Neutrophil (primary cell): ENCODE measurements around the gene KRT84.

Experiments used
- H3K27ac ChIP-seq: fragments of 200-600 bp; sonication (generic); 2 replicates; pipeline ENCODE4 v1.5.1; 2016; ENCODE audit warnings: mild to moderate bottlenecking, moderate library complexity
- H3K27me3 ChIP-seq: fragments of 200-600 bp; sonication (generic); 2 replicates; pipeline ENCODE4 v1.6.0; 2016; ENCODE audit warnings: mild to moderate bottlenecking
- H3K36me3 ChIP-seq: fragments of 200-600 bp; sonication (generic); 2 replicates; pipeline ENCODE4 v1.5.1; 2017
- H3K4me1 ChIP-seq, 2 experiments: fragments of 200-600 bp in 1 of 2; sonication (generic) in 1 of 2; 1 replicate in 1 of 2; 2 replicates in 1 of 2; pipeline versions ENCODE4 v1.5.1 to v1.6.1; 2013 to 2016; ENCODE audit warnings: low read depth in 1 of 2, low read length in 1 of 2, mild to moderate bottlenecking in 1 of 2, moderate library complexity in 1 of 2; ENCODE audit not compliant: control insufficient read depth in 1 of 2, insufficient read depth in 1 of 2
- H3K4me3 ChIP-seq, 2 experiments: fragments of 200-600 bp in 1 of 2; sonication (generic) in 1 of 2; 1 replicate in 1 of 2; 2 replicates in 1 of 2; pipeline ENCODE4 v1.5.1; 2013 to 2016; ENCODE audit warnings: low read depth in 1 of 2, low read length in 1 of 2, mild to moderate bottlenecking in 1 of 2, moderate library complexity in 1 of 2
- H3K9me3 ChIP-seq: fragments of 200-600 bp; sonication (generic); 2 replicates; pipeline ENCODE4 v1.5.1; 2016
- CTCF ChIP-seq: fragments of 200-600 bp; sonication (generic); IDR thresholded peaks from 2 replicates; pipeline ENCODE4 v1.5.1; 2016; ENCODE audit warnings: antibody characterized with exemption

KRT84 gene

GRCh38 chr12:52368508-52368907 is 16.9 kb downstream of the KRT84 start:
- Histone ChIP-seq H3K27ac (no peak overlapping the region), H3K36me3 (no peaks in the 10 kb centered on the region), H3K4me1 (no peaks in the 10 kb centered on the region), H3K4me3 (no peak overlapping the region), H3K9me3 (no peaks in the 10 kb centered on the region), H3K27me3 (peaks cover 6% of the 10 kb centered on the region)
- TF ChIP-seq CTCF = no peak

- Histone ChIP-seq H3K9me3 (no peaks in the 10 kb centered on the region), H3K27ac (no peak overlapping the region), H3K36me3 (no peaks in the 10 kb centered on the region), H3K4me3 (no peak overlapping the region), H3K27me3 (peaks cover 6% of the 10 kb centered on the region), H3K4me1 (no peaks in the 10 kb centered on the region)
- no peak for TF ChIP-seq CTCF
Observed at GRCh38 chr12:52367876-52368275, 17.6 kb downstream of the KRT84 start.

DNA sequence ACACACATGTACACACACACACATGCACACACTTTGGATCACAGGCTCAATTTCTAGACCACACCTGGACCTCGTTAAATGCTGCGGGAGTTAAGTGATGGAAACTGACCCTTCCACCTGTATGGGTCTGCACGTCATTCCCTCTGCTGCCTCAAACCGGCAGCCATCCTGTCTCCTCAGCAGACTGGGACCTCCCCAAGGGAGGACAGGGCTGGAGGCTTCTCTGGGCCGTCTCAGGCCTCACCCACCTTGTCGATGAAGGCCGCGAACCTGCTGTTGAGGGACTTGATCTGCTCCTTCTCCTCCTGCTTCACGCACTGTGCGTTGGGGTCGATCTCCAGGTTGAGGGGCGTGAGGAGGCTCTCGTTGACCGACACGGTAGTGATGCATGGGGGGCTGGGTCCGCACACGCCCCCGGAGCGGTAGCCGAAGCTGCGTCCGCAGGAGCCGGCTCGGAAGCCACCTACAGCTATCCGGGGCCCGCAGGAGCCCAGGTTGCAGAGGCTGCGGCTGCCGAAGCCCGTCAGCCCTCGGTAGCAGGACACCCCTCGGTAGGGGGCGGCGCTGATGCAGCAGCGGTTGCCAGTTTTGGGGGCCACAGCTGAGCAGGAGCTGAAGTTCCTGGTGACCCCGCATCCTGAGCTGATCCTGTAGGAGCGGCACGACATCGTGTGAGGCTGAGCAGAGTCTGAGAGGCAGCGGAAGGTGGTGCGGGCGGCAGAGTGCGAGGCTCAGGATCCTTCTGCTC is 18.5 kb downstream of the KRT84 start, which contains the start of gene KRT85:
Gene KRT85, minus strand, starts transcription at position 744 of the 748 bp plus-strand sequence. Its CDS starts 76 bp downstream, at position 668.
- Histone ChIP-seq H3K36me3 (no peaks in the 10 kb centered on the region), H3K27ac (no peak within 1 kb of the TSS), H3K4me3 (no peak within 1 kb of the TSS), H3K9me3 (no peaks in the 10 kb centered on the region), H3K4me1 (no peaks in the 10 kb centered on the region), H3K27me3 (peaks cover 6% of the 10 kb centered on the region)
- no peak for TF ChIP-seq CTCF

- H3K4me1 ChIP-seq = no peaks in the 10 kb centered on the region
- H3K9me3 ChIP-seq = no peaks in the 10 kb centered on the region
- H3K4me3 ChIP-seq = no peak overlapping the region
- H3K27ac ChIP-seq = no peak overlapping the region
- peaks cover 6% of the 10 kb centered on the region for H3K27me3 ChIP-seq
- no peak for TF ChIP-seq CTCF
- no peaks in the 10 kb centered on the region for H3K36me3 ChIP-seq
Observed at GRCh38 chr12:52364901-52365489, 20.5 kb downstream of the KRT84 start.

- H3K9me3 ChIP-seq = no peaks in the 10 kb centered on the region
- H3K4me1 ChIP-seq = no peaks in the 10 kb centered on the region
- no peaks in the 10 kb centered on the region for H3K36me3 ChIP-seq
- TF ChIP-seq CTCF = no peak
- H3K27ac ChIP-seq = no peak overlapping the region
- H3K27me3 ChIP-seq = peaks cover 6% of the 10 kb centered on the region
- H3K4me3 ChIP-seq = no peak overlapping the region
Observed at GRCh38 chr12:52364061-52364460, 21.4 kb downstream of the KRT84 start.
